Stimulated activated CD4-positive, alpha-beta T cell treated with anti-CD3 and anti-CD28 coated beads, Interleukin-4, amount 100 ng/mL, for 1 hour (primary cell): ENCODE results near the gene MAN1A1.

Experiments used
- DNase-seq: peaks from one replicate; pipeline ENCODE4 v3.0.0-alpha.2; 2020

MAN1A1 gene

DNA sequence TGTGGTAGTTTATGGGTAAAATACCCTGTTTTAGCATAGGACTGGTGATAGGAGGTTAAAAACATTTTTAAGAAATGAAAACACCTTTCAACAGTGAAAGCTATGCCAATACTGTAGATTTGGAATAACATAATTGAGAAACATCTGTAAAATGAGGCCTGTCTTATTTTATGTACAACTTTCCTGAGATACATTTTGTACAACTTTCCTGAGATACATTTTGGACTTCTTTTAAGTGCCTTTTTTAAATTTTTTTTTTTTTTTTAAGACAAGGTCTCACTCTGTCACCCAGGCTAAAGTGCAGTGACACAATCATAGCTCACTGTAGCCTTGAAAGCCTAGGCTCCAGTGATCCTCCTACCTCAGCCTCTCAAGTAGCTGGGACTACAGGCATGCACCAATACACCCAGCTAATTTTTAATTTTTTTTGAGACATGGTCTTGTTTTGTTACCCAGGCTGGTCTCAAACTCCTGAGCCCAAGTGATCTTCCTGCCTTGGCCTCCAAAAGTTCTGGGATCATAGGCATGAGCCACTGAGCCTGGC, 84.6 kb downstream of the MAN1A1 start:
- DNase-seq = no peak

DNA sequence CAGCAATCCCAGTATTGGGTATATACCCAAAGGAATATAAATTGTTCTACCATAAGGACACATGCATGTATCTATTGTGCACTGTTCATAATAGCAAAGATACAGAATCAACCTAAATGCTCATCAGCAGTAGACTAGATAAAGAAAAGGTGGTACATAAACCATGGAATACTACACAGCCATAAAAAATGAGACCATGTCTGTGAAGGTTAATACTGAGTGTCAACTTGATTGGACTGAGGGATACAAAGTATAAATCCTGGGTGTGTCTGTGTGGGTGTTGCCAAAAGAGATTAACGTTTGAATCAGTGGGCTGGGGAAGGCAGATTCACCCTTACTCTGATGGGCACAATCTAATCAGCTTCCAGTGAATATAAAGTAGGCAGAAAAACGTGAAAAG, 86.9 kb downstream of the MAN1A1 start:
- no peak for DNase-seq

DNA sequence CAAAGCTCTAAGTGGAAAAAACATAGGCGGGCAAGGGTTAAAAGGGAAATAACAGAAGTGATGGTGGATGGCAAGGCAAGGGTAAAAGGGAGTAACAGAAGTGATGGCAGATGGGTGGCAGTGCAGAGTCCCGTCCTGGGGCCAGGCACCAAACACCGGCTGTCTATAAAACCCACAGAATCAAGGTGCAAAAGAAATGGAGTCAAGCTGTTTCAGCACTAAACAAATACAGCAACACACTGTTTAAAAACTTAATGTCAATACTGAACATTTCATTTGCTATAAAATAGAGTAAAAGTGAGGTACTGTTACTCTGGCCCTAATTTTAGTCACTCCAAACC, 87.6 kb downstream of the MAN1A1 start:
- no peak for DNase-seq

DNA sequence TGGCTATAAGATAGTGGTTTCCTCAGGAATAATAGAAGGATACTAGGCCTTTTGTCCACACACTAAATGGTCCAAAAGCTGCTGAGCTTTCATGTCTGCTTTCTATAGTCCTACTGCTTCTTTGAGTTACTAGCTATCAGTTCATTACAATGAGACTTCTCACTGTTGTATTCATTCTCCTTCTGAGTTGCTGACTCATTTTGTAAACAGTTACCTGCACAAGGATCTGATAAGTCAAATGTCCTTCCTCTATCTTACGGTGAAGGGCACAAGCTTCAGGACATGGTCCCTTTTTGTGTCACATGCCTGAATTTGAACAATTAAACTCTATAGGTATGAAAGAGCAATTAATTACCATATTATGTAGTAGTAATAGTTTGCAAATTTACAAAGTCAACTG, 90.5 kb downstream of the MAN1A1 start:
- DNase-seq = no peak

DNA sequence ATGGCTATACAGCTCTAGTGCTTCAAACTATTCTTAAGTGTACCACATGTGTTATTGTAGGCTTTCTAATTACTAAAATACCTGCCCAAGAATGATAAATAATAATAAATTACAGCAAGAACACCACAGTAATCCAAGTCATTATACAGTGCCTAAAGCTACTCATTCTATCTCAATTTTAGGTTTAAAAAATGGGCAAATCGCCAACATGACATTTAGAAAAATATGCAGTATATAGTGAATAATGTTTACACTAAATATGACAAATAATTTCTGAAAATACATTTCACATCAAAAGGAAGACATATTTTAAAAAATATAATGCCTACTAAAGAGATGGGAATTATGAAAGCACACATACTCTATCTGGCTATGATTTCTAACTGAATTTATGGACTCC, 91.8 kb downstream of the MAN1A1 start:
- no peak for DNase-seq

DNA sequence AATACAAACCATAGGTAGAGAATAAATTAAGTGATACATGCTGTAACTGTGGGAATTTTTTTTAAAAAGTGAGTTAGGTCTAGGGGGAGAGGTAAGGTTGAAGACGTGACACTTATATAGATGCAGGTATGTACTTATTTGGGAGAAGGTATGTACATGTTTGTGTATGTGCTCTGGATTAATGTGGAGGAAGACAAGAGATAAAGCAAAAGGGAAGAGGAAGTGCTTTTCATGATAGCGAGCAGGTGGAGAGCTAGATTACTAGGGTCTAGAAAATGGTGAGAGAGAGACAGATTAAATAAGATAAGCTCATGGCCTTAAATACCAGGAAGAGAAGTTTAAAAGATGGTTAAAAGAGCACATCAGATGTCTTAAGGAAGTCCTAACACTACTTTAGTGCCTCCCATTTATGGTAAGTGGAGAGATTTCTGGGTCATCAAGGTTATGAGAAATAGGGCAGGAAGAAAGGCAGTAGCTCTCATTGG, 92.5 kb downstream of the MAN1A1 start:
- DNase-seq = no peak

DNA sequence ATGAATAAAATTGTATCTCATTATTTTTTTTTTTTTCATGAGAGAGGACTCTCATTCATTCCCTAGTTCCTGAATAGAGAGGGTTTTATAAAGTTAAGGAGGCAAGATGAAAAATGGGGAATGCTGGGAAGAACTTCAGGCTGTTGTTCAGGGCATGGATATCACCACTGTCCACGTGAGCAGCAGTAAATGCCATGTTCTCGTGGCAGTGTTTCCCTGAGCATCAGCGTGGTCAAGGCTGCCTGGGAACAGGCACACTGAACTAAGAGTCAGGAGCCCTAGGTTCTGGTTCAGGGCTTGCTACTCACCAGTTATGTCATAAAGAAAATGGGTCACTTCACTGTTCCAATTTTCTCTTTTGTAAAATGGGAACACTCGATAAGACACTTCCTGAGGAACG, 93.2 kb downstream of the MAN1A1 start:
- DNase-seq = no peak

DNA sequence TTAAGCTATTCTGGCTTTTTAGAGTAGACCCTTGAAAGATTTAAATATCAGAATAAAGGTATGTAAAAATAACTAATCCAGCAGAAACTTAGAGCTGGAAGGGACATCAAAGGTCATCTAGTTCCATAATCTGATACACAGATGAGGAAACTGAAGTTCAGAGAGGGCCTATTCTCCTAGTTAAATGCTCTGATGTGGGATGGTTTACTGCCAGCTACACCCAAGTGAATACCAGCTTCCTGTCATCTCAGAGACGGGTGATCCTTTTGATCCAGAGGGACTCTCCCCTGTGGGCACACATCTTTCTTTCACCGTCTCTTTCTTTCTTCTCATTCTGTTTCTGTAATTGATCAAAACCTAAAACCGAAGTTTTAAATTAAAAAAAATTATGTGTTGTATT, 94.1 kb downstream of the MAN1A1 start:
- DNase-seq = no peak

DNA sequence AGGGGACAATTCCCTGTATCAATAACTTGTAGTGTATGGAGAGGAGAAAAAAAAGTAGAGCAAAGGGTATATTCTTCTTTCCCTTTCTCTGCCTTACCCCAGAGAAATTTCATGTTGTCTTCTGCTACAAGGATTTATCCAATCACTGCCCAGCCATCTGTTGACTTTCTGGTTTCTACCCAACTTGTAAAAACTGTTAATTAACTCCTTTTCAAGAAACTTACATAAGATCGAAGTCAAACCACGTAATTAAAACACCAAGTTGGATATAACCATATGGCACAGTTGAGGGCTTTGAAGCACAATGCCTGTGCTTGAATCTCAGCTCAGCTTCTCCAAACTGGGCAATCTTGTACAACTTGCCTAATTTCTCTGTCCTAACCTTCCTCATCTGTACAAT, 99.5 kb downstream of the MAN1A1 start:
- no peak for DNase-seq

DNA sequence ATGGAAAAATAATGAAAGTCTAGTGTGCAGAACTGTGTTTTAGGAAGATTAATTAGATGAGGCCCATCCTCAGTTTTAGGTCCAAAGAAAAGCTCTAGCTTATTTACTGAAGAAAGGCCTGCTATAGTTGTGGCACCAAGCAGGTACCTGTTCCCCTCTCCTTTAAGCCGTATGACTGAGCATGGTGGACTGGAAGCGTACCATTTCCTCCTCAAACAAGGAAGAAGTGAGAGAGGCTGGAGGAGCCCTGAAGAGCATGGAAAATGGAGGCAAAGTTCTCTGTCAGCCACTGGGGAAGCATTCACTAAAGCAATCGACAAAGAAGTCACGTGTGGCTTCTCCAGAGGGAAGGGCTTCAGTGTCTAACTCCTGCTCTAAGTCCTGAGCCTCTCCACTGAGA, 100.2 kb downstream of the MAN1A1 start:
- DNase-seq = no peak

DNA sequence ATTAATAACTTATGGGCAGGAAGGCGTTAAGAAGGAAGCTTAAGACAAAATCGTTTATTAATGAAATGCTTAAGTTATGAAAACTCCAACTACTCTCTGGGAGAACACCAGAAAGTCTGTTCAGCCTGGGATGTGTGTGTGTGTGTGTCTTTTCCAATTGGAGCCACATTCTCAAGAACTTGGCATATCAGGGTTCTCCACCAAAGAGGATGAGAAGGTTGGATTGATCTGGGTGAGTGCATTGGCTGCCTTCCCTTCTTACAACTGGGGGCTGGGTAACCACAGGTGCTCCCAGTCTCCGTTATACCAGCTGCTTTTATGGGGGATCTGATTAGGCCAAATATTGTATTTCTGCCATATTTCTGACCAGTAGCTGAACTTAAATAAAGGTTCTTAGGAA, 102.1 kb downstream of the MAN1A1 start:
- DNase-seq = no peak

DNA sequence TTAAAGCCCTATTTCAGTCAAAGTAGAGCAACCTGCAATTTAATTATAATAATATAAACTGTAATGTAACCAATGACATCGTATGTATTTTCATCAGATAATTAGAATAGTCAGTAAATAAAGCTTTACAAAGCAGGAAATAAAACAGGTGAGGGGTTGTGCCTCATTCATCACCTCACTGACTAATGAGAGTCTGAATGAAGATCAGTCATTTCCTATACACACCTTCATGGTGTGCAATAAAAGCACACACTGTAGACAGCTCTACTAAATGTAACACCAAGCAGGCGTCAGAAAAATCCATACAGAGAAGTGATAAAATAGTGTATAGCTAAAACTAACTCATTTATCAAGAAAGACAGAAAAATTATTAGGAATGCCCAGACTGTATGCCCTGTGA, 105.9 kb downstream of the MAN1A1 start:
- DNase-seq = no peak

DNA sequence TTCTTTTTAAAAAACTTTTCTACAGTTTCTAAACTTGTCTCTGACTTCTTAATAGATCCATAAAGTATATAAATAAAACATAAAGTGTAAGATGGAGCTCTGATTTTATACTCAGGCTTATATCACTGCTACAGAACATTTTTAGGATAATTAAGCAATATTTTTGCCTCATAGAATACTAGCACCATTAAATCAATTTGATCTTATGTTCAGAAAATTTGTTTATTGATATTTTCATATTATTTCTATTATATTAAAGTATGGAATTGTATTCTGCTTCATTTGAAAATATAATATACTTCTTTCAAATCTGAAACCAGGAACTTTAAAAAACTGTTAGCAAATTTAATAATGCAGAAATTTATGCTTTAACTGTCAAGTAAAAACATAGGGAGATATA, 106.5 kb downstream of the MAN1A1 start:
- DNase-seq = no peak

DNA sequence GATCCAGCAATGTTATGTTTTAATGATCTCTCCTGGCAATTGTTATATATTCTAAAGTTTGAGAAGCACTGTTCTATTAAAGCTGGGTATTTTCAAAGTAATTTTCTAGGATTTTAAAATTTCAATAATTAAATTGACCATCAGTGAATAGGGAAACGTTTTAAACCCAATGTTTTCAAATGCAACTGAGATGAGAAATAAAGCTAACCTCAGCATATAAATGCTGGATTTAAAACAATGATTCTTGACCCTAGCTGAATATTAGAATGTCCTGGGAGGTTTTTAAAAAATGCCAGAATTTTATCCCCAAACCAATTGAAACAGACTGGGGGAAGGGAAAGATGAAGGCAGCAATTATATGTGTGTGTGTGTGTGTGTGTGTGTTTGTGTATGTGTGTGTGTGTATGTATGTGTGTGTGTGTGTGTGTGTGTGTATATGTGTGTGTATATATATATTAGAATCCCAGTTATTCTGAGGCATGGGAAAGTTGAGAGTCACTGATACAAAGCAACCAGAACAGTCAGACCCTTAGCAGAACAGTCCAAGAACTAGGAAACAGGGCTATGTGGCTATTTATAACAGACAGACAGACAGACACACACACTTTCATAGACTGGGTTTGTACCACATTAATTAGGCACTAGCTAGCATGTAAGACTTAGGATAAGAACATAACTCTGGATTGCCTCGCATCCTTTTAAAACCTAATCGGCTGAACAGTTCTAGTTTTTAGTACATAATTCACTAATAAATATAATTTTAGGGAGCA, 107.8 kb downstream of the MAN1A1 start:
- DNase-seq = no peak

DNA sequence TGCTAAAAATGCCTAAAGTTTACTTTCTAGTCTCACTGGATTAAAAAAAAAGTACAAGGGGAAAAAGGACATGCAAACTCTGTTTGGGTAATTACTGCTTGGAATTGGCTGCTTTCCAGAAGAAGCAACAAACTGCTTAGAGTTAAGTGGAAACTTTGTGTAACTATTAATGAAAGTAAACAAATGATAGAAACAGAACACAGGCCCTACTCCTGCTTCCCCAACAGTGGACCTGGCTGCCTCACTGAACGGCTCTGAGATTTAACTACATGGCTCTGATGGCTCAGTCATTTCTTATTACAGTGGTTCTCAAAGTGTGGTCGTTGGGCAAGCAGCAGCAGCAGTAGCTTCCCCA, 108.5 kb downstream of the MAN1A1 start:
- no peak for DNase-seq

DNA sequence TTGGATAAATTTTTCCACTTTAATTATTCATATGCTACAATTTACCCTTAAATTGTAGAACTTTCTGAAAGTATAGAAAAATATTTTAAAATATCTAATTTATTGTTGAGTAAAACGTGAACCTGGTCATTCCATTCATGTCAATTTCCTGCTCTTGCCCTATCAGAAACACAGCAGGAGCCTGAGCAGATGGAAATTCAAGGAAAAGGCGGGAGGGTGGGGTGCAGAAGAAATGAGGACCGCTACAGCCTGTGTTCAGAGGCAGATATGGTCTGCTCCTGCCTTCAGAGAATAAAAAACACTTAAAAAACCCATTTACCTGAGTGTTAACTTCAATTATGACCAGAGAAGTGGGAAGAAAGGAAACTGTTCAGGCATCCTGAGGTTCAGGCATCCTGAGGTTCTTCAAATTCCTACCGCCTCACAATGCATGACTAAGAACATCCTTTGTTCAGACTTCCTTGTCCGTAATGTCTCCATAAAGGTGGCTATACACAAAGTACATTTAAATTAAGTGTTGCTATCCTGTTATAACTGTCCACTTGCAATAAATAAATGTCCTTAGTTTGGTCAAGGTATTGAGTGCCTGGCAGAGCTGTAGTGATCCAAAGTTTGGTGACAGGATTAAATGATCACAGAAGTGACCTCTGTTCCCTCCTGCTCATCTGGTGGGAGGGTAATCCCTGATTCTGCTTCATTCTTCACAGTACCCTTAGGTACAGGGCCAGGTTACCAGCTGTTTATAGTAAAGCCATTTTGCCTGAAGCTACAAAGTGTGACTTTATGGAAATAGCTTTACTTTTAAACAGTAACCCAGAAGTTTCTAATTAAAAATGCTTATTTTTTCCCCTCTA, 109.1 kb downstream of the MAN1A1 start:
- no peak for DNase-seq

DNA sequence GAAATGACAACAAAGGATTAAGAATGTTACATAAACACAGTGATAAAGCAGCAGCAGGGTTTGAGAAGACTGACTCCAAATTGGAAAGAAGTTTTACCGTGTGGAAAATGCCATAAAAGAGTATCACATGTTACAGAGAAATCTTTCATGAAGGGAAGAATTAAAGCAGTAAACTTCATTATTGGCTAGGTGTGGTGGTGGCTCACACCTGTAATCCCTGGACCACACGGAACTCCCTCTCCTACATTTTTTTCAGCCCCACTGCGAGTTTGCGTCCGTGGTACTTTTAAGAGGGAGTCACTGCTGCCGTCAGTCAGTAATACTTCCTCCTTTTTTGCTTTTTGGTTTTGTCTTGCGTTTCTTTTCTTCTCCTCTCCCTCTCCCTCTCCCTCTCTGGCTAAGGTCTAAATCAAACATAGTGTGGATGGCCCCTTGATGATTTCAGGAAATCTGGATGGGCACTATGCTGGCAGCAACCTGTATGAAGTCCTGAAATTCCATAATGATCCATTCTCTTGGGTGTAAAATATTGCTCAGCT, 112.3 kb downstream of the MAN1A1 start:
- DNase-seq = no peak

DNA sequence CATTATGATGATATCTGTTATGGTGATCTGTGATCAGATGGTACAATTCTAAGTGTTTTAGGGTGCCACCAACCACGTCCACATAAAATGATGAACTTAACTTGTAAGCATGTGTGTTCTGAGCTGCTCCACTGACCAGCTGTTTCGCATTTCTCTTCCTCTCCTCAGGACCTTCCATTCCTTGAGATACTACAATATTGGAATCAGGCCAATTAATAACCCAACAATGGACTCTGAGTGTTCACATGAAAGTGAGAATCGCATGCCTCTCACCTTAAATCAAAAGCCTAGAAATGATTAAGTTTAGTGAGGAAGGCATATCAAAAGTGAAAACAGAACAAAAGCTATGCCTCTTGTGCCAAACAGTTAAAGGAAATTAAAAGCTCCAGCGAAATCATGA, 114.6 kb downstream of the MAN1A1 start:
- DNase-seq = no peak

DNA sequence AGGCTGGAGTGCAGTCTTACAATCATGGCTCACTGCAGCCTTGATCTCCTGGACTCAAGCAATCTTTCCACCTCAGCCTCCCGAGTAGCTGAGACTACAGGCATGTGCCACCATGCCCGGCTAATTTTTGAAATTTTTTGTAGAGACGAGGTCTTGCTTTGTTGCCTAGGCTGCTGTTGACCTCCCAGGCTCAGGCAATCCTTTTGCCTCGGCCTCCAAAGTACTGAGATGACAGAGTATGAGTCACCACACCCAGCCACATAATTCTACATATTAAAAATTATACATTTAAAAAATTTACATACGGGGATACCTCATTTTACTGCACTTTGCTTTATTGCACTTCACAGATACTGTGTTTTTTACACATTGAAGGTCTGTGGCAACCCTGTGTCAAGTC, 115.1 kb downstream of the MAN1A1 start:
- no peak for DNase-seq

DNA sequence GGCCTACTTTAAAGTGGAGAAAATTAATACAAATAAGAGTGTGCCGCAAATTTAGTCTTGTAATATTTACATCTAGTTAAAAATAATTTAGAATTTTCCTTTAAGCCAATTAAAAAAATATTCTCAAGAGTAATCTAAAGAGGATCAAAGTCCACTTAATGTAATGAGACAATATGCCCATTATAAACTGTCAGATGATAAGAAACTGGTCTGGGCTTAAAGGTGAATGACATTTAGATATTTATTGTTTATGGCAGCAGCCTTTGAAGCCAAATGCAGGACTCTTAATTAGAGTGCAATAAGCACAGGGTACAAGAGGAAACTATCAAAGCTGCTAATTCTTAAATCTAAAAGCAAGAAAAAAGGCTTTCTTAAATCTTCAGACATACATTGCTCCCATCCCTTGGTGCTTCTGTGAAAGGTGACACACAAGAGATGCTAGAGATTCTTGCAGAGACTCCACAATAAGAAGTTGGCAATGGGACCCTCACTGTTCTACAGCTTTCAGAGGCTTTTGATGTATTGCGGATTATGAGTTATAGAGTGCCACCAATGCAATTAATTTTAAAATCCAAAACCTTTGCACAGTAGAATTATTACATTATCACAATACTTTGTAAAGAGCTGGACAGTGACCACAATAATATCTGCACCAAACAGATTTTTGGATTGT, 116.1 kb downstream of the MAN1A1 start:
- no peak for DNase-seq

DNA sequence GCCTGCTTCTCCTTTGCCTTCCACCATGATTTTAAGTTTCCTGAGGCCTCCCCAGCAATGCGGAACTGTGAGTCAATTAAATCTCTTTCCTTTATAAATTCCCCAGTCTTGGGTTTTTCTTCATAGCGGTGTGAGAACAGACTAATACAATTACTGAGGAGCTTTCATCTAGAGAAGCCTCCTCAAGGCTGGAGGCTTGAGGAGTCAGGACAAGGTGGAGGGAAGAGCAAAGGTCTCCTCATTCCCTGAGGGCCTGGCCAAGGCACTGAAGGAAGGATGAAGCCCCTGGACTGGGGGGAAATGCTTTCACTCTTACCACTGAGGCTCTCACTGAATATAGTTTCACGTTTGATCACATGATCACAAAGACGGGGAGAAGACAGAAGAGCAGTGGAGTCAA, 118.2 kb downstream of the MAN1A1 start:
- no peak for DNase-seq

DNA sequence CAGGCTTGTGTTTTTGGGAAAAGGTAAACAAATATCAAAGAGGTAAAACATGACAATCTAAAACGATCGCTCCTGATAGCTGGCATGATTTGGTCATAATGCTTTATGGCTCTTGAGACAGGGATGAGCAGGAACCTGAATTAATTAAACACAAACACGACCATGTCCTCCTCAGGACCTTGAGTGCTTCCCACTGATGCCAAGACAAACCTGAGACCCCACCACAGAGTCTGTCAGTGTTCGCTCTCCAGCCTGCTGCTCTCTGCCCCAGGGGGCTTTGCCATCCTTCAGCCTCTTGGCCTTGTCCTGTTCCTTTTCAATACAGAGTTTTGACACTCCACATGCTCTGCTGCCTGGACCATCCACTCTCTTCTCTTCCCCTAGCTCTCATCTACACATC, 119.4 kb downstream of the MAN1A1 start:
- DNase-seq = no peak

DNA sequence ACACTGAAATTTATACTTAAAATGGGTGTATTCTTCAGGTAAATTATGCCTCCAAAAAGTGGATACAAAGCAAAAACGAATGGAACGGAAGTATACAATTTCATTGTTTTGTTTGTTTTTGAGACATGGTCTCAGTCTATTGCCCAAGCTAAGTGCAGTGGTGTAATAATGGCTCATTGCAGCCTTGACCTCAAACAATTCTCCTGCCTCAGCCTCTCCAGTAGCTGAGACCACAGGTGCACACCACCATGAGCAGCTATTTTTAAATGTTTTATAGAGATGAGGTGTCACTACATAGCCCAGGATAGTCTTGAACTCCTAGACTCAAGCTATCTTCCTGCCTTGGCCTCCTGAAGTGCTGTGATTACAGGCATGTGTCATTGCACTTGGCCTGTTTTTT, 122.2 kb downstream of the MAN1A1 start:
- no peak for DNase-seq
